Measurements from ENCODE around the gene ZGRF1.

DNA sequence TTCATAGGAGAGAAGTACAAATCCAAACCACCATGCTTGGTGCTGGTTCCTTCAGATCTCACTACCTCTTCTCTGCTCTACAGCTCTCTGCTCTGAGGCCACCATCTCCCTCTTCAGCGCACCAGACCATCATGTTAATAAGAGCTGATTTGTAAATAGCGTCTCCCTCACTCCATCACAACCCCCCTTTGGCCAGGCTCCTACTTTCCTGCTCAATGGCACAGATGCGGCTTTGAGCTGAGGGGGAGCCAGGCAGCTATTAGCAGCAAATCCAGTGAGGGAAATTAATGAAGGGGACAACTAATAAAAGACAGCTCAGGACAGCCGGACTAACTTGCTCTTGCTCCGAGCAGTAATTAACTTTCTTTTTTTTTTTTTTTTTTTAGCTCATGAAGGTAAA, 133.8 kb downstream of the ZGRF1 start:
- TF ChIP-seq CTCF (IDR thresholded peaks at IDR 0.05; ENCODE audit: low read depth, low read length, poor library complexity, severe bottlenecking): no peak
- TF ChIP-seq EZH2phosphoT487 (IDR thresholded peaks at IDR 0.05; ENCODE audit: borderline replicate concordance, low read length): no peak
